ENCODE data around the gene LDLRAD4.

GRCh38 chr18:13283746-13284145 lies 65.2 kb downstream of the LDLRAD4 start:
- TF ChIP-seq CTCF (IDR thresholded peaks at IDR 0.05; ENCODE audit: insufficient read depth, low read length, poor library complexity, severe bottlenecking) (no peak), EZH2phosphoT487 (conservative IDR thresholded peaks at IDR 0.05; ENCODE audit: low read length) (no peak)

Measured in SU-DHL-6 (cell line).